Ovary (tissue), 3 donors: Measurements from ENCODE around the gene KCNH5.

Source experiments
- CTCF ChIP-seq, 3 donors: fragments of 450-650 bp in 2 of 3; fragments of 200-600 bp in 1 of 3; IDR thresholded peaks; one replicate each; pipeline versions ENCODE4 v1.5.1 to v1.8.0; 2016 to 2022; ENCODE audit warnings: antibody characterized with exemption in 3 of 3, mild to moderate bottlenecking in 1 of 3
- EP300 ChIP-seq: sonication (generic); formaldehyde crosslinking; IDR thresholded peaks from one replicate; pipeline ENCODE4 v1.6.1; 2017; ENCODE audit warnings: antibody characterized with exemption
- POLR2A ChIP-seq: fragments of 450-650 bp; IDR thresholded peaks from one replicate; pipeline ENCODE4 v1.6.1; 2017; ENCODE audit warnings: antibody characterized with exemption, mild to moderate bottlenecking, moderate library complexity
- donor health status: DM: no; HTN: no; CAD: no.

DNA sequence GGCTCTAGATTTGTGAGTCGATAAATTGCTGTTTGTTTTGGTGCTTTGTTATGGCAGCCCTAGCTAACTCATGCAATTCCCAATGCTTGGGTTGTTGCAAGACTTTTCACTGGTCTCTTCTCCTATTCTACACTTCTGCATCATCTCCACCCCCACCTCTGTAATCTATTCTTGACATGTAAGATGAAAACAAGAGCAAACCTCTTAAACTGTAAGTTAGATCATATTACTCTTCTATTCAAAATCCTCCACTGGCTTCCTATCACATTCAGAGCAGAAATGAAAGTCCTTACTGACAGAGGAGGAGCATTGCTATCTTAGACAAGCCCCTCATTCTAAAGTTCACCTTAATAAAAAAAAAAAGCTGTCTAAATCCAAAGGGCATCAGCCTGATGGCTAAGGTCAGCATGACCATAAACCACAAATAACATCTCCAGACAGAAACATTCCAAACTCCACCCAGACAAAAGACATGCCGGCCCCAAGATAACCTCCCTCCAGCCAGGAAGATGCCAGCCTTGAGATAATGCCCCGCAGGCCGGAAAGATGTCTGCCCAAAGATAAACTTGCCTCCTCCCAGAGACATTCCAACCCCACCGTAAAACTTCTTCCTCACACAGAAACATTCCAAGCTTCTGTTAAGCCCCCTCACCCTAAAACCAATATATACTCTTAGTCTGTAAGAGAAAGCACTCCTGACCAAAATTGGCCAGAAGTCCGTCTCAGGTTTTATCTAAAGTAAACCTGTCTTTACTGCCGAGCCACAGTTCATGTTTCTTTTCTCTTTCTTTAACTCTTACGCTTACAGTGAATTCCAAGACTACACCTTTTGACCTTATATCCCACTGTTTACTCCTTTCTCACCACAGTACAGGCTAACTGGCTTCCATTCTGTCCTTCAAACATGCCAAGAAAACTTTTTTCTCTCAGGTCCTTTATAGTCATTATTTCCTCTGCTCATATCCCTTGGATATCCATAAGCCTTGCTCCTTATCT is 308.9 kb downstream of the KCNH5 start:
- TF ChIP-seq POLR2A (no peak), CTCF (IDR thresholded peaks at IDR 0.05) (no peak), EP300 (no peak)
